ENCODE results near the gene MACF1.
"Not testable (repeated sequence)": the region's sequence is repeated elsewhere in the genome, so short reads cannot be mapped to it uniquely, and the experiment has no call there.

MACF1 gene

GRCh38 chr1:39426346-39426745 lies 221.9 kb downstream of the MACF1 start:
- no peak for DNase-seq

GRCh38 chr1:39427374-39427773 lies 222.9 kb downstream of the MACF1 start:
- DNase-seq, result no peak

DNA sequence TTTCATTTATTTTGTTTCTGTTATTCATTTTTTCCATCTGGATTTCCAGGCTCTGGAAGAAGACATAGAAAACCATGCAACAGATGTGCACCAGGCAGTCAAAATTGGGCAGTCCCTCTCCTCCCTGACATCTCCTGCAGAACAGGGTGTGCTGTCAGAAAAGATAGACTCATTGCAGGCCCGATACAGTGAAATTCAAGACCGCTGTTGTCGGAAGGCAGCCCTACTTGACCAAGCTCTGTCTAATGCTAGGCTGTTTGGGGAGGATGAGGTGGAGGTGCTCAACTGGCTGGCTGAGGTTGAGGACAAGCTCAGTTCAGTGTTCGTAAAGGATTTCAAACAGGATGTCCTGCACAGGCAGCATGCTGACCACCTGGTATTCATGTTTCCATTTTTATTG lies 223.4 kb downstream of the MACF1 start:
- no peak for DNase-seq

DNA sequence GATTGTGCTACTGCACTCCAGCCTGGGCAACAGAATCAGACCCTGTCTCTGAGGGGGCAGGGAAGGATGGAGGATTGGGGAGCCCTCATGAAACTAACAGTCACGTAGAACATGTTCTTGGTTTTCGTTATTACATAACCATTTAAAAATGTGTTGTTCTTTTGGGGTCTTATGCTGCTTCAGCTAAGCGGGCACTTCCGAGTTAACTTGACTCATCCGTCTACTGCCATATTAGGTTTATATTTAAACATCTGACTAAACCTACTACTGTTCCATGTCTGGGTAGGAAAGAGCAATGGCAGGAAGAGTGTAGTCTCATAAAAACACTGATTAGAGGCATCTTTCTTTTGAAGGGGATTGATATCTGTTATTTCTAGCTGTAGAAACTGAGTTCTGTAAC lies 227.4 kb downstream of the MACF1 start:
- DNase-seq, result no peak

DNA sequence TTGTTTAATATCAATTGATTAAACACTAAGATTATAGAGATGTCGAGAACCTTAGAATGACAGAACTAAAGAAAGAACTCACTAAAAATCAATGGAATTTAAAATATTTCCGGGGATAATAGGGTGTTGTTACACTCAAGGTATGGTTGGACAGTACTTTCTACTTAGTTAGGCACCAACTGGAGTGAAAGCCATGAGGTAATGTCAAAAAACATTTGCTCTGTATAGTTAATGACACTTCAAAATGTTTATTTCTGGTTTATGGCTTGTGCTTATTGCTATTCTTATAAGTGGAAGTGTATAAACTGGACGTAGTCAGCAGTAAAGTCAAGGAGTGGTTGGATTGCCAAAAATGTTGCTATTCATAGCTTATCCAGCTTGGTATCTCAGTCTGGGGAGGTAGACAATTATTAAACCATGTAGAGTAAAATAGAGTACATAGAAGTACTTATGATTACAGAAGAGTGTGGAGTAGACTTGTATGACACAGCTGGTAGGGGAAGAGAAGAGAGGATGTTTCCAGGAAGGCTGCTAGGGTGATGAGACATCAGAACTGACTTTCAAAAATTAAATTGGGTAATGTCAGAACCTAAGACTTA lies 230.4 kb downstream of the MACF1 start:
- DNase-seq, result no peak

DNA sequence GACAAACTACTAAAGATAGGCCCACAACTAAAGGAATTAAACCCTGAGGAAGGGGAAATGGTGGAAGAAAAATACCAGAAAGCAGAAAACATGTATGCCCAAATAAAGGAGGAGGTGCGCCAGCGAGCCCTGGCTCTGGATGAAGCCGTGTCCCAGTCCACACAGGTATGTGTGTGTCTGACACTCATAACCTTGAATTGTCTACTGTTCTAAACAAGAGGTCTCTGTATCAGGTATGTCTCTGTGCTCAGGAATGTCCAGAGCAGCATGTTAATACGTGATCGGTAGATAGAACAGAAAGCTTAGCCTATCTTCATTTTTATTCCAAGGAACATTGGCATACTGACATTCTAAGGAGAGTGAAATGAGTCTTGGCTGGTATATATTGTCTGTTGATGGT lies 231.1 kb downstream of the MACF1 start:
- DNase-seq, result no peak

DNA sequence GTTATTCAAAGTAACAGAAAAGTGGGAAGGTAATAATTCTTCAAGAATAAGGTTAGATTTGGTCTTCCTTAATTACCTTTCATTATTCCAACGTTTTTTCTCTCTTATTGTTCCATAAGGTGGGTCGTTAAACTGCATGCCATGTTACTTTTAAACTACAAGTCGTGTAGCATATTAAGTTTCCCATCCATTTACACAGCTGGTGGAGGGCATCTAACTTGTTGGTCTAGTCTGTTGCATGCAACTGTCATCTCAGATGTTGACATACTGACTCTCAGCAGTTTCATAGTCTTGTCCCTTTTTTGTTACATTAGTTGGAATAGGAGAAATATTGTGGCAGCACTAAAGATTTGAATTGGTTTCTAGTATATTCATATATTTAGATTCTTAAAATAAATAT lies 232.3 kb downstream of the MACF1 start:
- DNase-seq, result no peak

- no peak for DNase-seq
These were observed 233.5 kb downstream of the MACF1 start for GRCh38 chr1:39438042-39438441.

DNA sequence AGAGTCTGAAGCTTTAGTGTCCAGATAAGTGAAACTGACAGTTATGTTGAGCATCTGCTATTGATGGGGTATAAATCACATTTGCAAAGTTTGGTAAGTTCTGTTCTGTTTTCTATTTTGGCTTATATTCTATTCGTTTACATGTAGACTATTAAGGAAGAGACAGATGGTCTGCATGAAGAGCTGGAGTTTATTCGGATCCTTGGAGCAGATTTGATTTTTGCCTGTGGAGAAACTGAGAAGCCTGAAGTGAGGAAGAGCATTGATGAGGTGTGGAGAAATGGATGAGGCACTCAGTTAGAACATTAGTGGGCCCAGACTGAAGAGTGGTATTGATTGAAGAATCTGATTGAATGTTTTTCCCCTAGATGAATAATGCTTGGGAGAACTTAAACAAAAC lies 236.4 kb downstream of the MACF1 start:
- DNase-seq, result no peak

DNA sequence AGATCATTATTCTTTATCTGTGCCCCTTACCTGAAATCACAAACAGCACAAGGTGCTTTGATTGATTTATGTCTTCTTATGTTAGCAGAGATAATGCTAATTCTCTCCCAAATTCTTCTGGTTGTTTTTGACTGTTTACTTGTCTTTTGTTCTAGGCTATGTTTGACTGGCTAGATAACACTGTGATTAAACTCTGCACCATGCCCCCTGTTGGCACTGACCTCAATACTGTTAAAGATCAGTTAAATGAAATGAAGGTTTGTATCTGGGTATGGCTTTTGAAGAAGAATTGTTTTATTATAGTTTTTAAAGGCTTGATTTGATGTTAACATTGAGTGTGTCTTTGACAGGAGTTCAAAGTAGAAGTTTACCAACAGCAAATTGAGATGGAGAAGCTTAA lies 237.3 kb downstream of the MACF1 start:
- no peak for DNase-seq

DNA sequence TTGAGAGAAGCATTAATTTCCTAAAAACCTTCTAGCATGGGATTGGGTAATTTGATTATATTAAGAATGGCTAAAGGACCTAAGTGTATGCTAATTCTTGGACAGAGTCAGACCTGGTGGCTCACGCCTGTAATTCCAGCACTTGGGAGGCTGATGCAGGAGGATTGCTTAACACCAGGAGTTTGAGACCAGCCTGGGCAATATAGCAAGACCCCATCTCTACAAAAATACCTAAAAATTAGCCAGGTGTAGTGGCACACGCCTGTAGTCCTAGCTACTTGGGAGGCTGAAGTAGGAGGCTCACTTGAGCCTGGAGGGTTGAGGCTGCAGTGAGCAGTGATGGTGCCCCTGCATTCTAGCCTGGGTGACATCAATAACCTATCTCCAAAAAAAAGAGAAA lies 241.1 kb downstream of the MACF1 start:
- no peak for DNase-seq

DNA sequence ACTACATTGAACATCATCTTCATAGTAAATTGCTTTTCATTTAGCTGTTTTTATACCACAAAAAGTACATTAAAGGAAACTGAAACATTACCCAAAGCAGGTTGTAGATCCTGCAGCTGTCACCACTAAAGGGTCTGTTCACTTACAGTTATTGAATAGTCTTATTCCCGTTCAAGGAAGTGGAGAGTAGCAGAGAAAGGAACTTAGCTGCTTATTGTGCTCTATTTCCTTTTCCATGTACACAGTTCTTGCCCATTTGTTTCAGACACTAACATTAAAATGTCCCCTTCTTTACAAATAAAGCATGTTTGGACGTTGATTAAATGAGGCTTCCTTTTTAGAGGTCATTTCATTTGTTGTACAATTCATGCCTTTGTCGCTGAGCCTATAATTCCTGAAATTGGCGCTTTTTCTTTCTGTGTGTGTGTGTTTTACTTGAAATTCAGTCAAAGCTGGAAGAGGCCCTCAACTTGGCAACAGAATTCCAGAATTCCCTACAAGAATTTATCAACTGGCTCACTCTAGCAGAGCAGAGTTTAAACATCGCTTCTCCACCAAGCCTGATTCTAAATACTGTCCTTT lies 242.6 kb downstream of the MACF1 start:
- DNase-seq, result no peak

DNA sequence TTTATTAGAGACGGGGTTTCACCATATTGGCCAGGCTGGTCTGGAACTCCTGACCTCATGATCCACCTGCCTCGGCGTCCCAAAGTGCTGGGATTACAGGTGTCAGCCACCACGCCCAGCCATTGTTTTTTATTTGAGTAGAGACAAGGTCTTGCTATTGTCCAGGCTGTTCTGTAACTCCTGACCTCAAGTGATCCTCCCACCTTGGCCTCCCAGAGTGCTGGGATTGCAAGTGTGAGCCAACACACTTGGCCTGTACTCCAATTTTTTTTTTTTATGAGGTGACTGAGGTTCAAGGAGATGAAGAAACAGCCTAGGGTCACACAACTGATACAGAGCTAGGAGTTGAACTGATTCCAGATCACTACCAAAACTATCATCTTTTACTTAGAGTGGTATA lies 245.5 kb downstream of the MACF1 start:
- DNase-seq, result peak; percentile 17

- peak; percentile 9 for DNase-seq
These were observed 246.6 kb downstream of the MACF1 start for GRCh38 chr1:39450956-39451606.

GRCh38 chr1:39452081-39452480 lies 247.6 kb downstream of the MACF1 start:
- no peak for DNase-seq

DNA sequence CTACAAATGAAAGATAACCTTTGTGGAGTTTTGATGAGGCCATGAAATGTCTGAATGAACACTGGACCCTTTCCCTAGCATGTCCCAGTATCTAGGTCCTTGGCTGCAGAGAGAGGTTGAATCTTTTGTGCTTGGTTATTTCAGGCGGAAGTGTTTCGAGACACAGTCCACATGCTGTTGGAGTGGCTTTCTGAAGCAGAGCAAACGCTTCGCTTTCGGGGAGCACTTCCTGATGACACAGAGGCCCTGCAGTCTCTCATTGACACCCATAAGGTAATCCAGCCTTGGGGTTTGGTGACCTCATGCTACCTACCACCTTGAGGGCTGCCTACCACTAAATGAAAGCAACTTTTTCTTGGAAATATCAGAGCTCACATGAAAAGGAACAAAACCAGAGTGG lies 248.0 kb downstream of the MACF1 start:
- DNase-seq, result no peak

- DNase-seq, result peak; percentile 42
These were observed 249.1 kb downstream of the MACF1 start for GRCh38 chr1:39453603-39454002.

DNA sequence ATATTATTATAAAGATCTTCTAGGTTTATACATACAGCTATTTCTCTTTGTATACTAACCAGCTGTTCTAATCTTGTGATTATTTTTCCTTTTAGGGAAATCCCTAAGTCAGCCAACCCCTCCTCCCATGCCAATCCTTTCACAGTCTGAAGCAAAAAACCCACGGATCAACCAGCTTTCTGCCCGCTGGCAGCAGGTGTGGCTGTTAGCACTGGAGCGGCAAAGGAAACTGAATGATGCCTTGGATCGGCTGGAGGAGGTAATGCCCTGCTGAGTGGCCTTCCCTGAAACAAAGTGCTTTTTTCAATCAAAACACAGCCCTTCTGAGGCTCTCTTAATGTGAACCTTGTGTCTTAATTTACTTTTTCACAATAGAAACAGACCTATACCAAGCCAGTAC lies 254.5 kb downstream of the MACF1 start:
- DNase-seq, result no peak

DNA sequence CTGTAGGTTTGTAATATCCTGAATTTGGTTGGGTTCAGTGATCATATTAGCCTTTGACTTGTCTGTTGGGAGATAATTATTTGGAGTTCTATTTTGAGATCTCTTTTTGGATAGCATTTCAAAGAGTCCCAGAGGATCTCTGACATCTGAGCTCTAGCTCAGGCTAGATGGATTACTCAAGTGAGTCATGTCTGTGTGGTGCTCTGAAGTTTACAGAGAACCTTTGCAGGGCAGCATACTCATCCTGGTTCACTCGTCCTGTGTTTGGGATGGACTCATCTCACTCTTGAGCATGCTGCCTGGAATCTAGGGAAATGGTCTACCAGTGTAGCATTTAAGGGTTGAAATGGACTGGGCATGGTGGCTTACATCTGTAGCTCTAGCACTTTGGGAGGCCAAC lies 257.6 kb downstream of the MACF1 start:
- DNase-seq, result no peak

DNA sequence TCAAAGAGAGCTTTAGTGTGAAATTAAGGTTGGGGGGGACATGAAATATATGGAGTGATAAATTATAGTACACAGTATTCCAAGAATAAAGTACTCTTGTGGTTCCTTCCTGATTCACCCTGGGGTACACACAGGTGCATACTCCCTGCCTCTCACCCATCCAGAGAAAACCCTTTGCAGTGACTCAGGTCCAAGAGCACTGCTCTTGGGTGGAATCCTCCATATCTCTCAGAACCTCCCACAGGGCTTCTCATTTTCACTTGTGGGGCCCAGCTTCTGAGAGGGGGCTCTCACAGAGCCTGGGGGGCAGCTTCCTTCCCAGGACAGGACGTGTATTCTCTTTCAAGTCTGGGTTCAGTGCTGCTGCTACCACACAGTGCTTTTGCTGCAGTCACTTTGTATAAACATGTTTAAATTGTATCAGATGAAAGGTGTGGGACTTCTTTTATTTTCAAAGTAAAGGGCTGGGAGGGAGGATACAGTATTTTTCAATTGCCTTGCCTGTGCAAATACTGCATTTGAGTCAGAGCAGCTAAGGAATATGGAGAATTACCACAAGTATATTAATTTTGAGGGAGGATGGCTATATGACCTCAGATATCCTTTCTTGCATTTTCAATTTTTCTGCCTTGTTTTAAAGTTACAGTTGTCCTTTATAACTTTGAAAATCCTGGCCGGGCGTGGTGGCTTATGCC lies 262.1 kb downstream of the MACF1 start:
- DNase-seq, result no peak

GRCh38 chr1:39467108-39467720 lies 262.7 kb downstream of the MACF1 start:
- DNase-seq, result not testable (repeated sequence)

DNA sequence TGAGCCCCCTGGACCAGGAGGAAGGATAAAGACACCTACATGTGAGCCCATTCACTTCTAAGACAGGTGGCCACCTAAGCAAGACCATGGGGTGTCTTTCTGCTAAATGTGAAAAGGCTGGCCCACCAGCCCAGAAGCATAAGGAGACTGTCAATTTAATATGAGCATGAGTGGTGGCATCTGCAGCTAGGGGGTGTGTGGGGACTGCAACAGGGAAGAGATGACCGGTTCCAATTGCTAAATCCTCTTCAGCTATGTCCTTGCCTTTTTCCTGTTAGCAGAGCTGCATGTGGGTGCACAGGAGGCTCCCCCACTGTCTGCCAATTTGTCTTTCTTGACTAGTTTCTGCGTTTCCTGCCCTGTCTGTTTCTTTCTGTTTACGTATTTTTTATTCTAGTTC lies 264.7 kb downstream of the MACF1 start:
- no peak for DNase-seq

DNA sequence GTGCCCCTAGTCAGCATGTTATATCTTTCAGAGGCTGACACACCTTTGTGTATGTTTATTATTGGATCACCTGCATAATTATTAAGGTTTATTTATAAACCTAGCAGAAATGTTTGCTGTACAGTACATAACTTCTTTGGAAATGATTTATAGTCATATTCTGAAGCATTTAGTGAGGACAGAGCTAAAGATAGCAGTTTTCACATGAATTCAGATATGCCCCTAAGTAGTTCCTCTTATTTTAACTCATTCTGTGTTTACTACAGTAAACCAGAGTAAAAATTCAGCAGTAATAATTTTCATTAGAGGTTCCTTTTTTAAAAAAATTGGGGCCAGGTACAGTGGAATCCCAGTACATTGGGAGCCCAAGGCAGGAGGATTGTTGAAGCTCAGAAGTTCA lies 265.5 kb downstream of the MACF1 start:
- DNase-seq, result no peak

DNA sequence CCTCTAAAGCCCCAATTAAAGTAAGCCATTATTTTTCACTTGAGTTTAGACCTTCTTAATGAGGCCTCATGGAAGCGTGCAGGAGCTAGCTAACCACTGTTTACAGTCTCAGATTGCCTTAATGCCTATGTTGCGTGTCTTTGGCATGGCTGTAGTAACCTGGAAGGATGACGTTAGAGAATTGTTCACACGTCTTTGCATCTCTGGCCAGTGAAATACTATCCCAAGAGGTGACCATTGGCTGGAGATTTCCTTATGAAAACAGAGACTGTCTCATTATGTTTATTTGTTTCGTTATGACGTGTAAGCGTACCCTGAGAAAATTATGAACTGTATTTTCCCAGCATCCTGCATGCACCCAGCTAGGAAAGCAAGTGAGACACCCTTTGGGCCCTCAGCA lies 268.3 kb downstream of the MACF1 start:
- DNase-seq, result no peak
